GM19193 (cell line): ENCODE results near the gene OSCAR.

Experiments
- POLR2A ChIP-seq: IDR thresholded peaks from 4 replicates; pipeline ENCODE4 v1.6.1; 2011; ENCODE audit not compliant: insufficient read depth, insufficient read length; ENCODE audit errors: extremely low read depth

Gene OSCAR, protein sequence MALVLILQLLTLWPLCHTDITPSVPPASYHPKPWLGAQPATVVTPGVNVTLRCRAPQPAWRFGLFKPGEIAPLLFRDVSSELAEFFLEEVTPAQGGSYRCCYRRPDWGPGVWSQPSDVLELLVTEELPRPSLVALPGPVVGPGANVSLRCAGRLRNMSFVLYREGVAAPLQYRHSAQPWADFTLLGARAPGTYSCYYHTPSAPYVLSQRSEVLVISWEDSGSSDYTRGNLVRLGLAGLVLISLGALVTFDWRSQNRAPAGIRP

GRCh38 chr19:54100561-54100960, at the start of gene OSCAR:
Gene OSCAR, minus strand, starts transcription at chr19:54100803. Its CDS starts 11 bp downstream, at chr19:54100792.
- no peak for TF ChIP-seq POLR2A

- no peak for TF ChIP-seq POLR2A
Observed at GRCh38 chr19:54149021-54149812, 48.6 kb upstream of the OSCAR start.

DNA sequence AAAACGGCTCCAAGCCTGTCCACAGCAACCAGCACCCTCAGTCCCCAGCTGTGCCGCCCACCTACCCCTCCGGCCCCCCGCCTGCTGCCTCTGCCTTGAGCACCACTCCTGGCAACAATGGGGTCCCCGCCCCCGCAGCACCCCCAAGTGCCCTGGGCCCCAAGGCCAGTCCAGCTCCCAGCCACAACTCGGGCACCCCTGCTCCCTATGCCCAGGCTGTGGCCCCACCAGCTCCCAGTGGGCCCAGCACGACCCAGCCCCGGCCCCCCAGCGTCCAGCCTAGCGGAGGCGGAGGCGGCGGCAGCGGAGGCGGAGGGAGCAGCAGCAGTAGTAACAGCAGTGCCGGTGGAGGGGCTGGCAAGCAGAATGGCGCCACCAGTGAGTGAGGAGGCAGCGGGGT, 47.6 kb upstream of the OSCAR start:
- no peak for TF ChIP-seq POLR2A

DNA sequence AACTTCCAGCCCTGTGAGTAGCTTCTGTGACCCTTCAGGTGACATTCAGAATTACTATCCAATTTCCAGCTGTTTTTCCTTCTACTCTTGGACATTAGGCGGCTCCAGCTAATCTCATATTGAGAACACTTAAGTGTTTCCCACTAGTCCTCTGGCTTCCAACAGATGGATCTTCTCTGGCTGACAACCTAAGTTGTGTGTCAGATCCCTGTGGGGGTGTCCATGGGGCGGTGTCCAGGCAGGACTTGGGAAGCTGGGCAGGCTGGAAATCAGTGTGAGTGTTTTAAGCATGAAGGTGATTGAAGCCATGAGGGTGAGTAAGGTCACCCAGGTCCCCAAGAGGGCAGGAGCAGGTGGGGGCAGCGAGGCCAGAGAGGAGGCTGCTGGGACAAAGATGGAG, 47.1 kb upstream of the OSCAR start:
- no peak for TF ChIP-seq POLR2A

- TF ChIP-seq POLR2A: no peak
Observed at GRCh38 chr19:54145541-54146158, 45.0 kb upstream of the OSCAR start.

DNA sequence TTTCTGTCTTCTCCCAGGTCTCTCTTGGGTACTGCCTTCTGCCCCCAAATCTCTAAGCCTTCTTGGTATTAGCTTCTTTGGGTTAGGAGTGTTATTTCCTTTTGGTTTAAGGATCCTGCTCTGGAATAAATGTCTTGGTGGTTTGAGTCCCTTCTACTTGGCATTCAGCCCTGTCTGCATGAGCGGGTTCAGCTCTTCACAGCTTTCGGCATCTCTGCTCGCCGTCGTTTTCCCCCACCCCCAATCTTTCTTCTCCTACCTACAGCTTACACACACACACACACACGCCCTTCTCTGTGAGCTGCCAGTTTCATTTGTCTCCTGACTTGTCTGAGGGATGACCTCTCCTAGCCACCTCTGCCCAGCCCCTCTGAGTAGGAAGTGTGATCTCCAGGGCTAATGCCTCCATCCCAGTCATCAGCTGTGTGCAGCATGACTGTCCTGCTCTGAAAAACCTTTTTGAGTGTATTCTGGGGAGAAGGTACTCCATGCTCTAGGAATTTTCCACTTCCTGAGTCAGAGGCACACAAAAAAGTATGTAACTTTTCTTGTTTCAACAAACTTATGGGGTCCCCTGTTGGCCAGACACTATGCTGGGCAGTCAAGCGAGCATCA, 41.7 kb upstream of the OSCAR start:
- no peak for TF ChIP-seq POLR2A

- TF ChIP-seq POLR2A: no peak
Observed at GRCh38 chr19:54141356-54141755, 40.8 kb upstream of the OSCAR start.

GRCh38 chr19:54138489-54139256, 38.1 kb upstream of the OSCAR start:
- no peak for TF ChIP-seq POLR2A

DNA sequence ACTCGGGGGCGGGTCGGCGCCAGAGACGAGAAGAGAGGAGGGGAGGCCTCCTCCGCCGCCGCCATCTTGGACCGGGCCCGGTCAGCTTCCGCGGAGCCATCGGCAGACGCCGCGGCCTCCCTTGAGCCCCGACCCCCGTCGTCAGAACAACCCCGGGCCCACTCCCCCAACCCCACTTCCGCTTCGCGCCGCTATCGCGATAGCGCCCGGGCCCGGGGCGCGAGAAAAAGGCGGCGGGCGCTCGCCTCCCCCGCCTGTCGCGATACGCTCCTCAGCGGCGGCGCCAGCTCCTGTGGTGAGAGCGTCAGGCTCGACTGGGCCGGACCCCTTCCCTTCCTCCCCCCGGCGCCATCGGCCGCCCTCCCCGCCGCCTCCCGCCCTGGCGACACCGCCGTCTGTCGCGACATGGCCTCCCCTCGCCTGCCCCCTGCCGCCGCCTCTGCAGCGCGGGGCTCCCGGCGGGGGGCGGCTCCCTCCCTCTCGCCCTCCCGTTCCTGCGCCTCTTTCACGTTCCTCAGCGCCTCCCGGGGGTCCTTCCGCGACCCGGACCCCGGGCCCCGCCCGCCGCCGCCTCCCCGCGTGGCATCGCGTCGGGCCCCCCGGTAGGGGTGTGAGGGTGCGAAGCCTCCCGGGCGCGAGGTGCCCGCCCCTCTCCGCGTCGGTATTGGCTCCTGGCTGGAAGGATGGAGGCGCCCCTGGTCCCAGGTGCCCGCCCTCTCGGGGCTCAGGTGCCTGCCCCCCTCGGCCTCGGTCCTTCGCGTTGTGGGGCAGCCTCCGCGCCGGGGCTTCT, 37.3 kb upstream of the OSCAR start, which contains the start of gene CNOT3:
Gene CNOT3 (plus strand): TSS at position 64 of the 790 bp plus-strand sequence. CDS start 5,217 bp downstream, outside the sequence.
- TF ChIP-seq POLR2A: peak; percentile 84

DNA sequence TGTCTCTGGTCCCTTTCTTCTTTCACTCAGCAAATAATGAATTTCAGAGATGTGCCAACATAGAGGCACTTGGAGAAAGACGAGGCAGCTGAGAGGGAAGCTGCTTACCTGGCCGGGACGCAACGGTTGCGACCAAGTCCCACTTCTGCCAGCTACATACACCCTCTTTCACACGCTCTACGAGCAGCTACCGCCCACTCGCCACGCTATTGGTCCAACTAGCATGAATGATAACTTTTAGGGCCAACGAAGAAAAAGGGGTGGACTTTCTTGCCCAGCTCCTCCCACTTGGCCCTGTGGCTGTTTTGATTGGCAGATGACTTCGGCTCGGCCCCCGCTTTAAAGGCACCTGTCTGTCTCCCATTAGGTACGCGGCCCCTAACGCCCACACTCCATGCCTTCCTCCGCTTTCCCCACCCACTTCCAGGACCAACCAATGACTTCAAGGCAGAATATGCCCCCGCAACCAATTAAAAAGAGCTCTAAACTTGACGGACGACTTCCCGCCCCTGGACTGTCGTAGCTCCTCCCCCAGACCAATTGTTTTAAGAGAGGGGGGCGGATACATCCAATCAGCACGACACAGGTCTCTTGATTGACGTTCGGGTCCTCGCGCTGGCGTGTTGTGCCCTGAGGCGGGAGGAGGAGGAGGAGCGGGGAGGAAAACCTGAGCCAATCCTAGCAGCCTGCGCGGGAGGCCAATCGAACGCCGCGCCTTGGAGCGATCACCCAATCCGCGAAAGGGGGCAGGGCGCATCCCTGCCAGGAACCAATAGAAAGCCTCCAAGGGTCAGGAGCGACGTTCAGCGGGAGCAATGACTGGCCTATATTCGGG, 36.5 kb upstream of the OSCAR start:
- peak; percentile 79 for TF ChIP-seq POLR2A

- no peak for TF ChIP-seq POLR2A
Observed at GRCh38 chr19:54136086-54136863, 35.7 kb upstream of the OSCAR start.

- no peak for TF ChIP-seq POLR2A
Observed at GRCh38 chr19:54133957-54134590, 33.5 kb upstream of the OSCAR start.
